Testis (tissue), 3 donors: ENCODE data around the gene ZC3H4. TPM values are rescaled to one million over a fixed set of nuclear protein-coding genes. Genes with fewer than 3 reads are reported as not detected.

Experiments used
- DNase-seq: peaks from one replicate; pipeline ENCODE4 v3.0.0-alpha.2; 2019
- H3K27ac ChIP-seq, 2 donors: fragments of 200-600 bp; sonication (generic); one replicate each; pipeline ENCODE4 v1.5.1; 2019
- H3K27me3 ChIP-seq: fragments of 200-600 bp; sonication (generic); one replicate; pipeline ENCODE4 v1.5.1; 2019
- H3K36me3 ChIP-seq: fragments of 200-600 bp; sonication (generic); one replicate; pipeline ENCODE4 v1.5.1; 2017; ENCODE audit warnings: low read depth; ENCODE audit errors: missing control alignments
- H3K4me1 ChIP-seq: fragments of 200-600 bp; sonication (generic); one replicate; pipeline ENCODE4 v1.5.1; 2019
- H3K4me3 ChIP-seq, 2 donors: fragments of 200-600 bp; sonication (generic); one replicate each; pipeline ENCODE4 v1.5.1; 2017 to 2019
- H3K9me3 ChIP-seq: fragments of 200-600 bp; sonication (generic); one replicate; pipeline ENCODE4 v1.5.1; 2017
- CTCF ChIP-seq, 3 experiments: fragments of 450-650 bp in 2 of 3; fragments of 200-600 bp in 1 of 3; sonication (generic) in 1 of 3; IDR thresholded peaks; one replicate each; pipeline ENCODE4 v1.5.1; 2016 to 2019; ENCODE audit warnings: antibody characterized with exemption in 3 of 3, mild to moderate bottlenecking in 2 of 3, moderate library complexity in 1 of 3
- POLR2A ChIP-seq: fragments of 450-650 bp; IDR thresholded peaks from one replicate; pipeline ENCODE4 v1.6.1; 2017; ENCODE audit warnings: antibody characterized with exemption, mild to moderate bottlenecking, moderate library complexity
- WGBS, 2 donors: methylation state at CpG; one replicate each; pipeline ENCODE4 v1.1.5; 2018; 5-methylcytosine and 5-hydroxymethylcytosine counted together
- intact Hi-C: fragments of 100-400 bp; cut with DNase I; formaldehyde crosslinking; loops from one replicate; pipeline ENCODE4 v1.15.1; 2023; ENCODE audit warnings: low total_unique reads
- polyA plus RNA-seq: library from polyadenylated mRNA; stranded (reverse); fragments of 350-450 nt; fragmentation: Illumina TruSeq; extraction: RNeasy Lipid Tissue Mini Kit (QIAGEN cat#74804); gene quantifications from one replicate; pipeline ENCODE4 v1.2.3, GENCODE V29; 2014; ENCODE audit warnings: low read depth, low replicate concordance; ENCODE audit not compliant: insufficient read depth
- total RNA-seq, 2 donors: library from RNA; depleted of rRNA; stranded (reverse); fragments of >200 nt; gene quantifications; one replicate each; pipeline ENCODE4 v1.2.3, GENCODE V29; 2016

Gene ZC3H4
- total and polyA plus RNA-seq, 3 donors from 2014 or later, result 25.4 to 47.3 (median 45.2) TPM

GRCh38 chr19:47130120-47130588, 16.6 kb upstream of the ZC3H4 start:
- peak overlapping the region; percentile 76 to 88 for H3K4me3 ChIP-seq
- intact Hi-C loops, result no loop called here
- H3K36me3 ChIP-seq, result no peaks in the 10 kb centered on the region
- H3K4me1 ChIP-seq, result peaks cover 6% of the 10 kb centered on the region
- no peaks in the 10 kb centered on the region for H3K27me3 ChIP-seq
- no peak for DNase-seq
- no peak for TF ChIP-seq CTCF (IDR thresholded peaks at IDR 0.05)
- TF ChIP-seq POLR2A, result no peak
- WGBS, 2 donors, result 44 to 51% methylated on average over 8 of the region's 8 CpGs
- H3K9me3 ChIP-seq, result no peaks in the 10 kb centered on the region
- peak overlapping the region; percentile 86 to 96 for H3K27ac ChIP-seq

GRCh38 chr19:47129579-47129978, 16.0 kb upstream of the ZC3H4 start:
- WGBS, 2 donors, result 71 to 83% methylated on average over 4 of the region's 4 CpGs
- Histone ChIP-seq H3K36me3 (no peaks in the 10 kb centered on the region), H3K4me3 (no peak overlapping the region), H3K27me3 (no peaks in the 10 kb centered on the region), H3K27ac (peak overlapping the region in 1 of 2 donors; percentile 96), H3K9me3 (no peaks in the 10 kb centered on the region), H3K4me1 (peaks cover 4% of the 10 kb centered on the region)
- intact Hi-C loops, result loop anchor here (10.0 kb wide), 1 partner anchor 55 kb away; no protein-coding TSS in a partner anchor
- no peak for TF ChIP-seq POLR2A
- TF ChIP-seq CTCF (IDR thresholded peaks at IDR 0.05), result no peak
- no peak for DNase-seq

GRCh38 chr19:47125669-47125938, 12.0 kb upstream of the ZC3H4 start:
- Histone ChIP-seq H3K4me1 (no peaks in the 10 kb centered on the region), H3K4me3 (no peak overlapping the region), H3K9me3 (no peaks in the 10 kb centered on the region), H3K27ac (no peak overlapping the region), H3K27me3 (no peaks in the 10 kb centered on the region), H3K36me3 (no peaks in the 10 kb centered on the region)
- intact Hi-C loops, result loop anchor here (10.0 kb wide), 1 partner anchor 51 kb away; no protein-coding TSS in a partner anchor
- no peak for DNase-seq
- TF ChIP-seq CTCF (IDR thresholded peaks at IDR 0.05) (no peak), POLR2A (no peak)

GRCh38 chr19:47124937-47125668, 11.5 kb upstream of the ZC3H4 start:
- no peak overlapping the region for H3K4me3 ChIP-seq
- TF ChIP-seq CTCF (IDR thresholded peaks at IDR 0.05) (peak; percentile 71 to 81 (median 81)), POLR2A (no peak)
- no peaks in the 10 kb centered on the region for H3K27me3 ChIP-seq
- no peaks in the 10 kb centered on the region for H3K36me3 ChIP-seq
- intact Hi-C loops, result loop anchor here (10.0 kb wide), 1 partner anchor 50 kb away; no protein-coding TSS in a partner anchor
- DNase-seq, result peak; percentile 40
- no peaks in the 10 kb centered on the region for H3K4me1 ChIP-seq
- H3K27ac ChIP-seq, result no peak overlapping the region
- H3K9me3 ChIP-seq, result no peaks in the 10 kb centered on the region
- 48 to 49% methylated on average over 8 of the region's 8 CpGs for WGBS, 2 donors

GRCh38 chr19:47123406-47123805, 9.8 kb upstream of the ZC3H4 start:
- no peak for TF ChIP-seq CTCF (IDR thresholded peaks at IDR 0.05)
- no peak for TF ChIP-seq POLR2A
- 79 to 86% methylated on average over 7 of the region's 7 CpGs for WGBS, 2 donors
- intact Hi-C loops, result loop anchor here (10.0 kb wide), 1 partner anchor 49 kb away; no protein-coding TSS in a partner anchor

More at GRCh38 chr19:47123406-47123805, 9.8 kb upstream of the ZC3H4 start:
- H3K9me3 ChIP-seq, result no peaks in the 10 kb centered on the region
- no peak overlapping the region for H3K27ac ChIP-seq
- no peaks in the 10 kb centered on the region for H3K27me3 ChIP-seq
- H3K4me3 ChIP-seq, result no peak overlapping the region
- no peaks in the 10 kb centered on the region for H3K36me3 ChIP-seq
- no peaks in the 10 kb centered on the region for H3K4me1 ChIP-seq
- no peak for DNase-seq
